Type B pancreatic cell (in vitro differentiated cells): ENCODE results near the gene MCTP1. TPM values are rescaled to one million over a fixed set of nuclear protein-coding genes. Genes with fewer than 3 reads are reported as not detected.

Experiments used
- DNase-seq: peaks from one replicate; pipeline ENCODE4 v3.0.0; 2021; ENCODE audit warnings: mixed read lengths; ENCODE audit not compliant: unreplicated experiment; ENCODE audit errors: extremely low spot score
- H3K27ac Mint-ChIP-seq: 2 replicates; pipeline ENCODE4 v1.8.0; 2021; ENCODE audit warnings: mild to moderate bottlenecking, mixed read lengths
- H3K27me3 Mint-ChIP-seq: 2 replicates; pipeline ENCODE4 v1.8.0; 2021; ENCODE audit warnings: mixed read lengths
- H3K36me3 Mint-ChIP-seq: 2 replicates; pipeline ENCODE4 v1.8.0; 2021; ENCODE audit warnings: mixed read lengths
- H3K4me1 Mint-ChIP-seq: one replicate; pipeline ENCODE4 v1.8.0; 2021; ENCODE audit warnings: mixed read lengths; ENCODE audit not compliant: unreplicated experiment
- H3K4me3 Mint-ChIP-seq: 2 replicates; pipeline ENCODE4 v1.8.0; 2021; ENCODE audit warnings: mild to moderate bottlenecking, mixed read lengths
- H3K9me3 Mint-ChIP-seq: 2 replicates; pipeline ENCODE4 v1.8.0; 2021; ENCODE audit warnings: mixed read lengths
- CTCF ChIP-seq: fragments of 200-600 bp; sonication (generic); conservative IDR thresholded peaks from 2 replicates; pipeline ENCODE4 v1.5.0; 2021; ENCODE audit warnings: antibody characterized with exemption, mild to moderate bottlenecking
- total RNA-seq: library from RNA; stranded (reverse); gene quantifications from 2 replicates; pipeline ENCODE4 v1.2.1, GENCODE V29; 2021; ENCODE audit warnings: low replicate concordance

The MCTP1 gene
- total RNA-seq, 1 donor from 2014 or later = 4.6 TPM

DNA sequence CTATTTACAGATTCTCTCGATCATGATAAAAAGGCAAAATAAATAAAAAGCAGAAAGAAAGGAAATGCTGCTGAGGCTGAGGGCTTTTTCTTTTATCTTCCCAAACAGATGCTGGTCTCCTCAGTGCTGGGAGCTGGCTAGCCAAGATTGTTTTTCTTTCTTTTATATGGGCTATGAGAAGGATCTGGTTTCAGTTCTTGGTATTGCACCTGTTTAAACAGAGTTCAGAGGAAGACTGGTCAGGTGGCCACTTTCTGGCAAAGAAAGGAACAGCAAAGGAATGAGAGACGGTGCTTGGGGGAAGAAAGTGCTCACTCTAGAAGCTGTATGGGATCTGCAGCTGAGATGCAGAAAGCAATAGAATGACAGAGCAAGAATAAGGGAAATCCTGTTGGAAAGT is 577.5 kb downstream of the MCTP1 start:
- Mint-ChIP-seq H3K27ac (no peak overlapping the region), H3K27me3 (no peaks in the 10 kb centered on the region)
- DNase-seq = no peak

GRCh38 chr5:94705427-94705826 is 579.5 kb downstream of the MCTP1 start:
- Mint-ChIP-seq H3K27ac (no peak overlapping the region), H3K4me1 (peaks cover 17% of the 10 kb centered on the region), H3K36me3 (peaks cover 16% of the 10 kb centered on the region), H3K9me3 (no peaks in the 10 kb centered on the region), H3K4me3 (no peak overlapping the region), H3K27me3 (no peaks in the 10 kb centered on the region)
- no peak for DNase-seq
- TF ChIP-seq CTCF = no peak

More for the DNA sequence above, 577.5 kb downstream of the MCTP1 start:
- Mint-ChIP-seq H3K4me3 (no peak overlapping the region), H3K36me3 (peaks cover 11% of the 10 kb centered on the region), H3K4me1 (peaks cover 17% of the 10 kb centered on the region), H3K9me3 (no peaks in the 10 kb centered on the region)
- TF ChIP-seq CTCF = no peak

DNA sequence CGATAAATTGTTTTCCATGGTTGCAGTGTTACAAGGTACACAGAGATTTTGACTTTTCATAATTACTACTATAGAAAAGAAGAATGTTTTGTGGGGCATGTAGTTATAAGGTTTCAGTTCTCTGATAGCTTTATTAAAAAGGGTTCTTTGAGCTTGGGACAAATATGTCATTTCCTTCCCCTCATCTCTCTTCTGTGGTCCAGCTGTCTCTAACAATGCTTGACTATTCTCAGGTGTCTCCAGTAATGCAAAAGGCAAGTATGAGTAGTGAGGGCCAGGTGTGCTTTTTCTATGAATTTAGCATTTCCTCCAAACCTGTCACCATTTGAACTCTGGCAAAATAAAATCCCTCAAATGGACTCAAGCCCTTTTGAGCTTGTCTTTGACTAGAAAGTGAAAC is 582.2 kb downstream of the MCTP1 start:
- no peak for TF ChIP-seq CTCF
- H3K9me3 Mint-ChIP-seq = no peaks in the 10 kb centered on the region
- no peaks in the 10 kb centered on the region for H3K27me3 Mint-ChIP-seq
- H3K4me3 Mint-ChIP-seq = no peak overlapping the region
- H3K4me1 Mint-ChIP-seq = peaks cover 15% of the 10 kb centered on the region
- peaks cover 13% of the 10 kb centered on the region for H3K36me3 Mint-ChIP-seq
- DNase-seq = no peak
- no peak overlapping the region for H3K27ac Mint-ChIP-seq

GRCh38 chr5:94700592-94700991 is 584.3 kb downstream of the MCTP1 start:
- no peaks in the 10 kb centered on the region for H3K27me3 Mint-ChIP-seq
- no peak overlapping the region for H3K4me3 Mint-ChIP-seq
- H3K27ac Mint-ChIP-seq = no peak overlapping the region

DNA sequence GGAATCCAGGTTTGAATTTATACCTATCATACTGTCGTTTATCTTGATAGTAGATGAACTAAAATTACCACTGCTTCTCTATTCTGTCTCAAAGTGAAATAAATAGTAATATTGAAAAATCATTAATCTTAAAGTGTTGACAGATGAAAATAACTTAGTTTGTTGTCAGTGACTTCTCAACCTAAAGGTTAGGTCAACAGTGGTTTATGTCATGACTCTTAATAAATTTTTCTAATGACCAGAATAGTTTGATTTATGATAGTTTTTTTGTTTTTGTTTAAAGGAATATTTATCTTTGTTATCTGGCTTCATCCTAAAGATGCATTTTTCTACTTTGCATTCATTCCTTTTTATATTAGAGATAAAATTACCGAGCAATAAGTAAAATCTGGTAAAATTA is 585.3 kb downstream of the MCTP1 start:
- peaks cover 13% of the 10 kb centered on the region for H3K36me3 Mint-ChIP-seq
- no peak overlapping the region for H3K27ac Mint-ChIP-seq
- no peak for TF ChIP-seq CTCF
- H3K4me3 Mint-ChIP-seq = no peak overlapping the region
- no peaks in the 10 kb centered on the region for H3K27me3 Mint-ChIP-seq
- H3K4me1 Mint-ChIP-seq = peaks cover 3% of the 10 kb centered on the region
- no peak for DNase-seq
- H3K9me3 Mint-ChIP-seq = no peaks in the 10 kb centered on the region

More at GRCh38 chr5:94700592-94700991, 584.3 kb downstream of the MCTP1 start:
- H3K9me3 Mint-ChIP-seq = no peaks in the 10 kb centered on the region
- H3K4me1 Mint-ChIP-seq = peaks cover 7% of the 10 kb centered on the region
- H3K36me3 Mint-ChIP-seq = peaks cover 13% of the 10 kb centered on the region
- TF ChIP-seq CTCF = no peak
- no peak for DNase-seq

GRCh38 chr5:94698197-94698596 is 586.7 kb downstream of the MCTP1 start:
- Mint-ChIP-seq H3K4me1 (peaks cover 5% of the 10 kb centered on the region), H3K36me3 (peaks cover 10% of the 10 kb centered on the region), H3K4me3 (no peak overlapping the region), H3K27me3 (no peaks in the 10 kb centered on the region), H3K27ac (no peak overlapping the region), H3K9me3 (no peaks in the 10 kb centered on the region)
- no peak for TF ChIP-seq CTCF
- no peak for DNase-seq
